AG10803 (cell line): ENCODE data around the gene IL21R.
"Not testable (repeated sequence)": the region's sequence is repeated elsewhere in the genome, so short reads cannot be mapped to it uniquely, and the experiment has no call there.

Experiments used
- DNase-seq: peaks from one replicate; pipeline ENCODE4 v3.0.0; 2010; ENCODE audit warnings: low read depth
- H3K4me3 ChIP-seq: 2 replicates; pipeline ENCODE4 v1.5.1; 2011; ENCODE audit warnings: mild to moderate bottlenecking, low read length, control low read depth
- TF ChIP-seq, protein P1 (sequence below): conservative IDR thresholded peaks from 2 replicates; pipeline ENCODE4 v1.5.1; 2011; ENCODE audit warnings: mild to moderate bottlenecking, low read length, control low read depth, inconsistent platforms

The IL21R gene

DNA sequence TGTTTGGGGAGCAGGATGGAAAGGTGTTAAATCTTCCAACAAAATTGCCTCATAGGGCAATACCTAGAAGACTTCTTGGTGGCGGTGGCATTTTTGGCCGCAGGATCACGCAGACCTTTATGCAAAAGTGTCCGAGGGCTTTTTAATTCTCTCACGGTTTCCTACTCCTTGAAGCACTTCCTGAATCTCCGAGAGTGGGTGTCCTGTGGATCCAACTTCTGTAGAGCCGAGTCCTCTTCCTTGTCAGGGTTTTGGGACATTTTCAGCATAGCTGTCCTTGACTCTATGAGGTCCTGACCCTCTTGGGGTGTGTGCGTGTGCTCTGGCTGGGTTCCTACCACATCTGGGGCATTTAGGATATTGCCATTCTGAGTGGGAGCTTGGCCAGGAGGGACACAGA, 31.7 kb downstream of the IL21R start:
- TF ChIP-seq, protein P1, sequence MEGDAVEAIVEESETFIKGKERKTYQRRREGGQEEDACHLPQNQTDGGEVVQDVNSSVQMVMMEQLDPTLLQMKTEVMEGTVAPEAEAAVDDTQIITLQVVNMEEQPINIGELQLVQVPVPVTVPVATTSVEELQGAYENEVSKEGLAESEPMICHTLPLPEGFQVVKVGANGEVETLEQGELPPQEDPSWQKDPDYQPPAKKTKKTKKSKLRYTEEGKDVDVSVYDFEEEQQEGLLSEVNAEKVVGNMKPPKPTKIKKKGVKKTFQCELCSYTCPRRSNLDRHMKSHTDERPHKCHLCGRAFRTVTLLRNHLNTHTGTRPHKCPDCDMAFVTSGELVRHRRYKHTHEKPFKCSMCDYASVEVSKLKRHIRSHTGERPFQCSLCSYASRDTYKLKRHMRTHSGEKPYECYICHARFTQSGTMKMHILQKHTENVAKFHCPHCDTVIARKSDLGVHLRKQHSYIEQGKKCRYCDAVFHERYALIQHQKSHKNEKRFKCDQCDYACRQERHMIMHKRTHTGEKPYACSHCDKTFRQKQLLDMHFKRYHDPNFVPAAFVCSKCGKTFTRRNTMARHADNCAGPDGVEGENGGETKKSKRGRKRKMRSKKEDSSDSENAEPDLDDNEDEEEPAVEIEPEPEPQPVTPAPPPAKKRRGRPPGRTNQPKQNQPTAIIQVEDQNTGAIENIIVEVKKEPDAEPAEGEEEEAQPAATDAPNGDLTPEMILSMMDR = no peak
- no peak for DNase-seq
- no peak overlapping the region for H3K4me3 ChIP-seq

DNA sequence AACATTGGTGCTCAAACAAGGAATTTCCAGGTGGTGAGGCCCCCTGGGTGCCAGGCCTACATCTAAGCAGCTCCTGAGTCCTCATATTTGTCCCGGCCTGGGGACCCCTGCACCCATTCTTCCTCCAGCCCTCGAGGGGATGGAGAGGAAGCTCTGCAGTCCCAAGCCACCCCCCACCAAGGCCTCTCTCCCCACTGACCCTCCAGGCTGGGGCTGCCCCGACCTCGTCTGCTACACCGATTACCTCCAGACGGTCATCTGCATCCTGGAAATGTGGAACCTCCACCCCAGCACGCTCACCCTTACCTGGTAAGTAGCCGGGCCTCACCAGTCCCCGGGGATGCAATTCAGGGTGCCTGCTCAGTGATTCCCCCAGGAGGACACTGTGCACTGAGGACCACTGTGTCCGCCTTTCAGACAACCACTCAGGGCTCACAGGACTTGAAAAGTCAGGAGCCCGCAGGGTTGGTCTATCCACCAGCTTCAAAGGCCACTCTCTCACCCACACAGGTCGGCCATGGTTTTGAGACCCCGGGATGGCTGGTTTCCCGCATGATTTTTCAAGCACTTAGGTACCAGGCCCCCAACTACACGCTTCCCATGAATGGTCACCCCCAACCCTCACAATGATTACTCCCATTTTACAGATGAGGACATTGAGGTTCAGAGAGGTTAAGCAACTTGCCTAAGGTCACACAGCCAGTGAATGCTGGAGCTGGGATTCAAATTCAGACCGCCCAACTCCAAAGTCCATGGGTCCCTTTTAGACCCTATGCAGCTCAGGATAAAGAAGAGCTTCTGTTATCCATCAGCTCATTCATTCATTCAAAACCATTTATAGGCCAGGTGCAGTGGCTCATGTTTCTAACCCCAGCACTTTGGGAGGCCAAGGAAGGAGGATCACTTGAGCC, 32.4 kb downstream of the IL21R start:
- no peak overlapping the region for H3K4me3 ChIP-seq
- DNase-seq = no peak
- TF ChIP-seq, protein P1 = no peak

DNA sequence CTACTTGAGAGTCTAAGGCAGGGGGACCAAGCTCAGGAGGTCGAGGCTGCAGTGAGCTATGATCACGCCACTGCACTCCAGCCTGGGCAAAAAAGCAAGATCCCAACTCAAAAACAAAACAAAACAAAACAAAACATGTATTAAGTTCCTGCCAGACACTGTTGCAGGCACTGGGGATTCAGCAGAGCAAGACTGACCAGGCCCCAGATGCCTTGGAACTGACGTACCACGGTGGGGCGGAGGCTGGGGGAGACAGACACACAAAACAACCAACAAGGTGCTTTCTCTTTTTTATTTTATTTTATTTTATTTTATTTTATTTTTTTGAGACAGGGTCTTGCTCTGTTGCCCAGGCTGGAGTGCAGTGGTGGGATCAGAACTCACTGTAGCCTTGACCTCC, 33.2 kb downstream of the IL21R start:
- DNase-seq, H3K4me3 ChIP-seq: not testable (repeated sequence)

DNA sequence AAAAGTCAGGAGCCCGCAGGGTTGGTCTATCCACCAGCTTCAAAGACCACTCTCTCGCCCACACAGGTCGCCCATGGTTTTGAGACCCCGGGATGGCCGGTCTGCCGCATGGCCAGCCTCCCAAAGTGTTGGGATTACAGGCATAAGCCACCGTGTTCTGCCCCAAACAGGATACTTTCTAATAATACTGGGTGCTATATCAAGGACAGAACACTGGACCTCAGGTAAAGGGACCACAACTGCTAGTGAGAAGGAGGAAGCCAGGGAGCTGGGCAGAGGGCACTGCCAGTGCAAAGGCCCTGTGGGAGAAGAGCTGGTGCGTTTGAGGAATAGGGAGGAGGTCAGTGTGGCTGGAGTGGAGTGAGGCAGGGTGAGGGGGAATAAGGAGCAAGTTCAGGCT, 34.1 kb downstream of the IL21R start:
- TF ChIP-seq, protein P1 = no peak
- no peak for DNase-seq
- no peak overlapping the region for H3K4me3 ChIP-seq

DNA sequence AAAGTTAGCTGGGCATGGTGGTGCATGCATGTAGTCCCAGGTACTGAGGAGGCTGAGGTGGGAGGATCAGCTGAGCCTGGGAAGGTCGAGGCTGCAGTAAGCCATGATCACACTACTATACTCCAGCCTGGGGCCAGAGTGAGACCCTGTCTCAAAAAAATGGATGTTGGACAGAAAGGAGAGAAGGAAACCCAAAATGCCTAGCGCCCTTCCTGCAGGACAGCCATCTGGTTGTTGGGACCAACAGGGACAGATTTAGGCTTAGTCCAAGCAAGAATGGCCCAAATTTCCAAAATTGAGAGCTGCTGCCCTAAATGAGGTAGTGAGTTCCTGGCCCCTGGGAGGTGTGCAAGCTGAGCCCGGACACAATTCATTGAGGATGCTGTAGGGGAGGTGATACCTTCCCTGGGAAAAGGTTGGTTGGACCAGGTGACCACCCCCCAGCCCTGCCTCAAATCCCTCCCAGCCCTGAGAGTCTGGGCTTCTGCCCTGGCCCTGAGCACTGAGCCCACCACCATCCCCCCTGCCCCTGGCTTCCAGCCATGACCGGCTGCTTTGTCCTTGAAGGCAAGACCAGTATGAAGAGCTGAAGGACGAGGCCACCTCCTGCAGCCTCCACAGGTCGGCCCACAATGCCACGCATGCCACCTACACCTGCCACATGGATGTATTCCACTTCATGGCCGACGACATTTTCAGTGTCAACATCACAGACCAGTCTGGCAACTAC, 35.1 kb downstream of the IL21R start:
- no peak overlapping the region for H3K4me3 ChIP-seq
- DNase-seq = no peak
- TF ChIP-seq, protein P1 = no peak

DNA sequence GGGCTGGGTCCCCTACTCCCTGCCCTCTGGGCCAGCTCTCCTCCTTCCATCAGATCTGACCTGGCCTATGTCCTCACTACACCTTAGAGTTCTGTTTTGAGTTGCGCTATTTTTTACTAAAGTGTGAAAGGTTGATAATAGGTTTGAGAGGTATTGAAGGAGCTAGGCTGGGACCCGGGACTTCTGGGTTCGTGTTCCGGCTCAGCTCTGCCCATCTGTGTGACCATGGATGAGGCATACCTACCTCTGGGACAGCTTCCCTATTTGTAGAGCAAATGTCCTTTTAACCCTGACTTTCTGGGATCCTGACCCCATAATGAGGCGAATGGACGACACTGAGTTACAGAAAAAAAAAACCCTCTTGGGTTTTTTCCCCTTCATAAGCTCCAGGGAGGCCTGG, 36.0 kb downstream of the IL21R start:
- H3K4me3 ChIP-seq = no peak overlapping the region
- TF ChIP-seq, protein P1 = no peak
- DNase-seq = no peak

DNA sequence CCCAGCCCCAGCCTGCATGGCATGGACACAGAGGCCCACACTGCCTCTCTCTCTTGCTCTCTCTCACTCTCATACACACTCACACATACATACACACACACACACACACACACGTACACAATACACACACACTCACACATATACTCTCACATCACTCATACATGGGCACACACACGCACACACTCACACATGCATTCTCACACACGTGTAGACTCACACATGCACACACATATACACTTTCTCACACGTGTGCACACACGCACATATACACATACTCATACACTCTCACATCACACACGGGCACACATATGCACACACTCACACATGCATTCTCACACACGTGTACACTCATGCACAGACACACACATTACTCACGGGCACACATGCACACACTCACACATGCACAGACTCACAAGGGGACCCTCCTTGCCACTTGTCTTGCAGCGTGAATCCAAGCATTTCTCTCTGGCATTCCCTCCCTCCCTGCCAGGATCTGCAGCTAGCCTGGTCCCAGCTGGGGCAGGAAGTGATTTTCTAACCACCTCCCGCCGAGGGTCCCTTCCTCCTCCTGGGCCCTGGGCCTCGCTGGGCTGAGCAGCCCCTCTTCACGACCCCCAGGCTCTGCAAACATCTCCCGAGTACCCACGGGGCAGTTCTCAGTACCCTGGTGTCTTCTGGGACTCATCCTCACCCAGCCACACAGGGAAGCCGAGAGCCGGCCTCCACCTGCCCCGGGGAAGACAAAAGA, 37.5 kb downstream of the IL21R start:
- no peak for DNase-seq
- no peak overlapping the region for H3K4me3 ChIP-seq
- TF ChIP-seq, protein P1 = no peak
